ENCODE data around the gene OGFR.

Gene OGFR

DNA sequence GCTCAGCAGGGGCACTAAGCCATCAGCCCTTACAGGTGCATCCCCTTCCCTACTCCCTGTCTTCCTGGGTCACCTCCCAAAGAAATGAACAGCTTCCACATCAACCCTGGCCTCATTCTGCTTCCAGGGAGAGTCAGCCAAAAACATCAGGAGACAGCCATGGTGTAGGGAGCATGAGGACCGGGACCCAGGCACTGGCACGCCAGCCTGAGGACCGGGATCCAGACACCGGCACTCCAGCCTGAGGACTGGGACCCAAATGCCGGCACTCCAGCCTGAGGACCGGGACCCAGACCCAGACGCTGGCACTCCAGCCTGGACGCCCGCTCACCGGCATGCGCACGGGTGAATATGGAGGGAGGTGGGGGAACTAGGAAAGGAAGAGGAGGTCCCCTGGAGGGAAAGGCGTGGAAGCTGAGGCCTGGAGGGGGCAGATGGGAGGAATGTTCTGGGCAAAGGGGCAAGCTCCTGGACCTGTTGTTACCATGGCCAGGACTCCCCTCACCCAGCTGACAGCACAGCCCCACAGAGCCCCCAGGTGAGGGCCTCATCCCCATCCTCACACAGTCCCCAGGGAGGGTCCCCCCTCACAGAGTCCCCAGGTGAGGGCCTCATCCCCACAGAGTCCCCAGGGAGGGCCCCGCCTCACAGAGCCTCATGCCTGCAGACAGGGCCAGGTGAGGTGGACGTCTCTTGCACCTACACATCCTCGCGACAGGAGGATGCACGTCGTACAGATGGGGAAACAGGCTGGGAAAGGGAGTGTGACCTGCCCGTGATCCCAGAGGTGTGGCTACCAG, 34.3 kb upstream of the OGFR start:
- DNase-seq: peak; percentile 5

GRCh38 chr20:62770916-62771315, 33.7 kb upstream of the OGFR start:
- no peak for DNase-seq

DNA sequence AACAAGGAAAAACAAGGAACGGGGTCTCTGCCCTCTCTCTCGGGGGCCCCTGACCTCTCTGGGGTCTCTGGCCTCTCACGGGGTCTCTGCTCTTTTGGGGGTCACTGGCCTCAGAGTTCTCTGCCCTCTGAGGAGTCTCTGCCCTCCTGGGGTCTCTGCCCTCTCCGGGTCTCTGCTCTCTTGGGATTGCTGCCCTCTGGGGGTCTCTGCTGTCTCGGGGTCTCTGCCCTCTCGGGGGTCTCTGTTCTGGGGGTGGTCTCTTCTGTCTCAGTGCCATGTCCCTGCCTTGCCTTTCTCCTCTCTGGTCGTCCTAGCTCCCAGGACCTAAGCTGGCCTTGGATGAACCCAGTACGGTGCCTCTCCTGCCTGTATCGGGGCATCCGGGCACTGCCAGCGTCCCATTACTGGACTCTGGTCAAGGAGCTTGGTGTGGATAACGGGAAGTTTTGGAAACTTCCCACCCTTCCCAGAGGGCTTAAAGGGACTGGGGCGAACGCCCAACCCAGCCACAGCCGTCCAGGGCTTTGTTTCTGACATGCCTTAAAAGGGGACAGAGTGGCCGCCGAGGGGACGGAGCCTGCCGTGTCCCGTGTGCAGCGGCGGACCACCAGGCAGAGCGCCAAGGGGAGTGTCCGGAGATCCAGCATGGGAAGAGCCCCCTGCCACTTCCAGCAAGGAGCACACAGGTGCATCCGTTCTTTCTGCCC, 33.1 kb upstream of the OGFR start:
- peak; percentile 10 for DNase-seq

GRCh38 chr20:62772103-62772611, 32.5 kb upstream of the OGFR start:
- DNase-seq: no peak

- DNase-seq: no peak
Observed at GRCh38 chr20:62772619-62772989, 32.0 kb upstream of the OGFR start.

DNA sequence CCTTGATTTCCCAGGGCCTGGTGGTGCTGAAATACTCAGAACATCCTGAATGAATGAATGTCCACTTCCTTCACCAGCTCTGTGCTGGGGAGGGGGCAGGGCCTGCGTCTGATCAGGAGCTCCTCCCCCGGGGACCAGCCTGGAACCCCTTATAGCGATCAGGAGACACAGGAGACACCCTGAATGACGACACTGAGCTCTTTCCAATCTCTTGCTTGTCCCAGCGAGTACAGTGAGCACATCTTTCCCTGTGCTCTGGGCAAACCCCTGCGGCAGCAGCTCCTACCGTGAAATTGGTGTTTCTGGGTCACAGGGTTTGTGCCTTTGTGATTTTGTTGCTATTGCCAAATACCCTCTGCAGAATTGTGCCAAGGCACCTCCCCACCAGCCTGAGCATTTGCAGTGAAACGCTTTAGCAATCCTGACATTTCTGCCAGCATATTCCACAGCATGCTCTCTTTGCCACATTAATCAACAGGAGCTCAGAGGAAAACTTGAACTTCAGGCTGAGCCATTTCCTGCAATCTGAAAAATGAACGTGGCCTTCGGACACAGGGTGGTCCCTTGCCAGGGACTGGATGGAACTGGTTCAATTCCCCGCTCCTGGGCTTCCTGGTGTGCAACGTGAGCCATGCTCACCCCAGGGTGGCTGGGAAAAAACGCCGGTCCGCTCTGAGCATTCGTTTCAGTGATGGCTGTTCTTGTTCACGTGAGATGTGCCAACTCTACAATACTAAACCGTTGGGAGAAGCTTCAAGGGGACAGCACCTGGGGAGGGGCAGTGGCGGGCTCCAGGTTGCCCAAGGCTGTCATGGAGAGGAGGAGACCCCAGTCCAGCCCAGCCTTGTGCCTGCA, 31.4 kb upstream of the OGFR start:
- no peak for DNase-seq

DNA sequence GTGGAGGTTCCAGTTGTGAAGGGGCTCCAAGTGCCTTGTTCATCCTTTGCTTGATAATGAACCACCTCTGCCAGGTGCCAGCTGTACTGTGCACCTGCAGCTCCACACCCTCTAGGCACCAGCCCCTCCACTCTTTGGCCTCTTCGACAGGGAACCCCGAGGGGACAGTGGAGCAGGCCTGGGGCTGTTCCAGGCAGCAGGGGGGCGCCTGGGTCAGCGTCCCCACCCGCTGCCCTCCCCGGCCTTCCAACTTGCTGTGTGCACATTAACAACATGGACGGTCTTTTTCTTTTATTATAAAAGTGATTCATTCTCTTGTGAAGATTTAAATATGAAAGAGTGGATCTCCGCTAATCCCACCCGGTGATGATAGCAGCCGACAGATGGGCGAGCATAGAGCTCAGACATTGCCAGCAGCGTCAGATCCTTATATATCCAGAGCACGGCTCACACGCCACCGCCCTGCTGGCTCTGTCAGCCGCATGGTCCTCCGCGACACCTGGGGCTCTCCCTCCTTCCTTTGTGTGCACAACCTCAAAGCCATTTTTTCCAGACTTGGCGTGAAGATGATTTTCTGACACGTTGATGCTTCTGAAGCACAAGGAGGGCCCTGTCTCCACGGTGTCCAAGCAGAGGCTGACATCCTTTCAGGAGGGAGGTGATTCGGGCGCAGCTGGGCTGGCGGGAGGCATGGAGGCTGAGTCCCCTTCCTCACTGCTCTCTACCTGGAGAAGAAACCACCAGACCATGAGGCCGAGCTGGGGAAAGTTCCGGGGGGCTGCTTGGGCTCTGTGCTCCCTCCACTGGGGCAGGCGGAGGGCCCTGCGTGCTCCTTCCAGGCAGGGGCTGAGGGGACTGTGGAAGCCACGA, 30.6 kb upstream of the OGFR start:
- no peak for DNase-seq

DNA sequence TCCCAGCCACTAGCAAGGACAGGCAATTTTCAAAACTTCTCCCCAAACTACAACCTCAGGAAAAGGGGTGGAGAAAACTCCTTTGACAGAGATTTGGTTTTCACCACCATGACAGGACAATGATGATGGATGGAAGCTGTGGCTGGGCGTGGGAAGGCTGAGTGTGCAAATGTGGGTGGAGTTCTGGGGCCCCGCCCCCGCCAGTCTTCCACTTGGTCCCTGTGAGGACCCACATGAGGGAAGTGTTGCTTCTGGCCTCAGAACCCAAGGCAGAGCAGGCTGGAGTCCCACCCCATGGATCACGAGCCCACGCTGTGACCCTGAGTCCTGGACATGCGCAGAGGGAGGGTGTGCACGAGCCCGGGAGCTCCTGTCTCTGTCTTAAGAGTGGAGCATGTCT, 29.9 kb upstream of the OGFR start:
- DNase-seq: peak; percentile 28

DNA sequence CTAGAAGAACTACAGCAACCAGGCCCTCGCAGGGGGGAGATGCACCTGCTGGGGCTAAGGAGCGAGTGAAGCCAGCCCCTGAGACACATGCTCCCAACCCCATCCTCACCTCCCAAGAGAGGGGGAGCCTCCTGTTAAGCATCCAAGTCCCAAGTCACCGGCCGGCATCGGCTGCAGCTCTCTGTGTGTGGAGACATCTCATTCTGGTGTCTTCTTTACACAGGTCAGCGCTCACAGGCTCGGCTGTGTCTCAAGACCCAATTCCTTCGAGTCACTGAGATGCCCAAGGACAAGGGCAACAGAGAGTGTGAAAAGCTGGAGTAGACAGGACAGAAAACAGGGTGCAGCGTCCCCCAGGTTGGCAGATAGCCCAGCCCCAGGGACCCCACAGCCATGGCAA, 29.4 kb upstream of the OGFR start:
- no peak for DNase-seq

DNA sequence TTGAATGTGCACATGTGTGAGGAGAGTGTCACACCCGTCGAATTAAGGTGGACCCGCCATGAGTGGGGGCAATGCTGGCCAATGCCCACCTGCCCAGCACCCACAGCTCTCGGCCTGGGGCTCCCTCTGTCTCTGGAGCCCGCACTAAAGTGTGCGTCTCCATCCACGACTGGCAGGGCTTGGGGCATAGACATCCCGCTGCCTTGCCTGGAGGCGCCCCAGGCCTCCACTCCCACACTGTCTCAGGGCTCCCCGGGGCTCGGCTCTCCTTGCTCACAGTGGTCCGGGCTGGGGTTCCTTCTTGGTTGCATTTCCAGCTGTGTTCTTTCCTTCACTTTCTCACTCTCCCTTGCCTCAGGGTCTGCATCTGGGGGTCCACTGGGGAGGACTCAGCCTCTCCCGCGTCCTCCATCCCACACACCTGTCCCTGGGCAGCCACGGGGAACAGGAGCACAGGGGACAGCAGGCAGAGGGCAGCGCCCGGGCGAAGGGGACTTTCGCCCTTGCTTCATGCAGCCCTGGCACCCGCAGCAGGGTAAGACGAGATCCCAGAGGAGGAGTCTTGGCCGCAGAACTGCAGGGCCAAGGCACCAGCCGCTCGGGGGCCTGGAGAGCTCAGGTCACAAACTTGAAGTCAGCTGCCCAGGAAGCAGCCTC, 28.5 kb upstream of the OGFR start:
- DNase-seq: no peak

- peak; percentile 77 for DNase-seq
Observed at GRCh38 chr20:62776692-62777527, 27.7 kb upstream of the OGFR start.

GRCh38 chr20:62777528-62777830, 27.2 kb upstream of the OGFR start:
- DNase-seq: no peak

DNA sequence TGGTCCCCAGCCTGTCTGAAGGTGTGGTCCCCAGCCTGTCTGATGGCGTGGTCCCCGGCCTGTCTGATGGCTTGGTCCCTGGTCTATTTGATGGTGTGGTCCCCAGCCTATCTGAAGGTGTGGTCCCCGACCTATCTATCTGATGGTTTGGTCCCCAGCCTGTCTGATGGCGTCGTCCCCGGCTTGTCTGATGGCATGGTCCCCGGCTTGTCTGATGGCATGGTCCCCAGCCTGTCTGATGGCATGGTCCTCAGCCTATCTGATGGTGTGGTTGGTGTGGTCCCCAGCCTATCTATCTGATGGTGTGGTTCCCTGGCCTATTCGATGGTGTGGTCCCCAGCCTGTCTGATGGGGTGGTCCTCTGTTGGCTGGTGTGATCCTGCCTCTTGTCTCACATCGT, 26.6 kb upstream of the OGFR start:
- no peak for DNase-seq

DNA sequence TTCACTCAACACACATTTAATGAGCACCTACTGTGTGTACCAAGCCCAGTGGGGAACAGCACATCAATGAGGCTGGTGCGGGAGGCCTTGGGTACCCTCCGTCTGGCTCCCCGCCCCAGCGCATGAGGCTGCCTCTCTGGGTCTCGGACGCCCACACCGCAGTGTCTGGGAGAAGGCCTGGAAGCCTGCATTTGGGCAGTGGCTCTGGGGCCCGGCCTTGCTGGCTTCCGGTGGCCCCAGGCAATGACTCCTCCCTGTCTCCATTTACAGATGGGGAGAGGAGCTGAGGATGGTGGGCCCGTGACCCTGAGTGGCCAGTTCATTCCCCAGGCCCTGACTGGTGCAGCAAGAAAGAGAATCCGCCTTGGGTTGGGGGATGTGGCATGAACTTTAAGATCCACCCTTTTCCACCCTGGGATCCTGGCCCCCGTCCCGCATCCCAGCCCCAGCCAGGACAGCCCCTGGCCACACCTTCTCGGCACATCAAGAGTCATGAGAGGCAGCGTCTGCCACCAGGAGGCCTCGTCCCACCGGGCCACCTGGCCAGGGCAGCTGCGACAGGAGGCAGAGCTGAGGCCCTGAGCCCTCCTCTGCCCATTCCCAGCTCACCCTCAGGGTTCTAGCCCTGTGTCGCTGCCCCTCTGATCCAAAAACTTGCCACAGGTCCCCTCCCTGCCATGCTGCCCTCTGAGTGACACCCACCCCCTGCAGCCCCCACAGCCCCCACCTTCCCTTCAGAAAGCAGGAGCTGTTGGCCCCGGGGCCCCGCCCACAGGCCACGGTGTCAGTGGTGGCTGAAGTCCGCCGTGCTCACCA, 25.8 kb upstream of the OGFR start:
- no peak for DNase-seq

- no peak for DNase-seq
Observed at GRCh38 chr20:62779417-62779685, 25.3 kb upstream of the OGFR start.

DNA sequence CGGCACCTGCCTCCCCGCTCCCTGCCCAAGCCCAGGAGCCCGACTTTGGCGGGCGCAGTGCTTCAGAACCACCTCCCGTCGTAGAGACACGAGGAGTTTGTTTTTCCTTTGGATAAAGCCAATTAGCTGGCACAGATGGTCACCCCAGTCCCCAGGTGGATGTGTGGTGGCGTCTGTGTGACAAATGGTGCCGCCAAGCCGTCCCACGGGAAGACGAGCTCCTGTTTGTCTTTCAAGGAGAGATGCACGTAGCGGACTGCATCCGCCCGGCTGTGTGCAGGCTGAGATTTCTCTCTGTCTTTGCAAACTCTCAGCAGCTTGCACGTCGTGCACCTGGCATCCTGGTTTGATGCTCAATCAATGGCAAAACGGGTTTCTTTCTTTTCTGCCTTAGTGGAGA, 24.4 kb upstream of the OGFR start:
- no peak for DNase-seq

DNA sequence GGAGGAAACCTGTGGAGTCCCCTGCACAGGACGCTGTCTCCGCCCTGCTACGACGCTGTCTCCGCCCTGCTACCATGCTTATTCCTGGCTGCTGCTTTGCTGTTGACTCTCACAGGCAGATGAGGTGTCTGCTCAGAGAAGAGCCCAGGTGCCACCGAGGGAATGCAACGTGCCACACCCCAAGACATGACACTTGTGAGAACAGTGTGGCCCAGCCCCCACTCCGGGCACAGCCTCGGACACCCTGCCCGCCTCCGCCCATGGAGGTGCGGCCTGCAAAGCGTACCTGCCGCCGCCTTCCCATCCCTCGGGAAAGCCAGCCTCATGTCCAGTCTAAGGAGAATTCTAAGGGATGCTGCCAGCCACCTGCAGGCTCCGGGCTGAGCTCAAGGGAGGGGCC, 23.9 kb upstream of the OGFR start:
- no peak for DNase-seq

- no peak for DNase-seq
Observed at GRCh38 chr20:62782149-62782892, 22.3 kb upstream of the OGFR start.

DNA sequence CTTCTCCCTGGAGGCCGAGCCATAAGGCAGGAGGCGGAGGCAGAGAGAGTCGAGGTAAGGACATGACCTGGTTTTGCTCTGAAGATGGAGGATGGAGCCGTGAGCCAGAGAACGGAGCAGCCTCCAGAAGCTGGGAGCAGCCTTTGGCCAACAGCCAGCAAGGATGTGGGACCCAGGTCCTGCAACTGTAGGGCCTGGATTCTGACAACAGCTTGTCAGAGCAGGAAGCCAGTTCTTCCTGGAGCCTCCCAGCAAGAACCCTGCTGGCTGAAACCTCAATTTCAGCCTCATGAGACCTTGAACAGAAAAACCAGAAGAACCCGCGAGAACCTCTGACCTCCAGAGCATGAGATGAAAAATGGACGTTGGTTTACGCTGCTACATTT, 21.7 kb upstream of the OGFR start:
- no peak for DNase-seq

- no peak for DNase-seq
Observed at GRCh38 chr20:62784497-62784896, 20.1 kb upstream of the OGFR start.
